HUDEP-2 (cell line): Measurements from ENCODE around the gene AMIGO3.

Source experiments
- DNase-seq, 76 experiments: peaks; one replicate each; lab custom pipeline; 2025; ENCODE audit not compliant: unreplicated experiment in 76 of 76; lab: John Stamatoyannopoulos, UW

AMIGO3 gene

DNA sequence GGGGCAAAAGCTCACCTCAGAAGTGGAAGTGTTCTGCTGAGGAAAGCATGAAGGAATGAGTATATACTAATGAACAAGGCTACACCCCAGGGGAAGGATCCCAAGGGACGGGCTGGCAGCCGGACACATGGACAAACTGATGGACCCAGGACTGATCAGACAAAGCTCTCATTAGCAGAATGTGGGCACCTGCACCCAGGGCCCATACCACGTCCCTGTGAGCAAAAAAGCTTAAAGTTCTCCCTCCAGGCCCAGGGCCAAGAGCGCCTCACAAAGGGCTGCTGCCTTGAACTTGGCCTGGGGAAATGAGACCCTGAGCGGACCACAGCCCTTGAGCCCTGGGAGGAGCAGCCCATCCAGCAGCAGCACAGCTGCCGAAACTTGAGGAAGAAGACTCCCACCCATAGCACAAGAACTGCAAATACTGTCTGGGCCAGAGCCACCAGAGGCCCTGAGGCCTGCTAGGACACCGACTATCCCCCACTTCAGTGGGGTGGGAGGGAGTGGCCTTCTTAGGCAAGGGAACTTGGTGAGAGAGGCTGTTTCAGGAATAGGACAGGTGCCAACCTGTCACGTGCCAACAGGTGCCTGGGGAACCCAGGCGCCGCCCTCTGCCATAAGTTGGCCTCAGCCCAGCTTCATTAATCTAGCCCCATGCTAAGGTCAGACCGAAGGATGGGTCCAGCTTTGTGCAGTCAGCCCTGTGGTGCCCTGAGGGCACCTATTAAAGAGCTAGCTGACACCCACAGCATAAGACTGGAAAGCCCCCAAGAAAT is 6.6 kb upstream of the AMIGO3 start:
- peak in 1 of 76 experiments; percentile 14 for DNase-seq

GRCh38 chr3:49724586-49724985 is 5.1 kb upstream of the AMIGO3 start:
- no peak for DNase-seq

- peak in 75 of 76 experiments; percentile 27 to 97 (median 93) for DNase-seq
These were observed 4.4 kb upstream of the AMIGO3 start, which contains the start of gene GMPPB for GRCh38 chr3:49723628-49724551. Gene GMPPB, minus strand, starts transcription at chr3:49723951. Its CDS starts 225 bp downstream, at chr3:49723726.

DNA sequence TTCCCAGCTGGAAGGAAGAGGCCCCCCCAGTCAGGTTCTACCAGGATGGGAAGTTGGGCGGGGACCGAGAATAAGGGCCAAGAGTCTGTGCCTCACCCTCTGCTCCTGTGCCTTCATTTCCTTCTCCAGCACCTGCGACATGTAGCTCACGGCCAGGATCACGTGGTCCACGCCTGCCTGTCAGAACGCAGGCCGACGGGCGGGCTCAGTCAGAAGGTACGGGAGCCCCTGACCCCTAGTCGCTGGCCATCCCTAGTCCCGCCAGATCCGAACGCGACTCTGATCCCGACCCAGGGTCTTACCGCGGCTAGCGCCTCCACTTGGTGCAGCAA is 3.8 kb upstream of the AMIGO3 start:
- DNase-seq, result peak in 43 of 76 experiments; percentile 7 to 55 (median 33)

DNA sequence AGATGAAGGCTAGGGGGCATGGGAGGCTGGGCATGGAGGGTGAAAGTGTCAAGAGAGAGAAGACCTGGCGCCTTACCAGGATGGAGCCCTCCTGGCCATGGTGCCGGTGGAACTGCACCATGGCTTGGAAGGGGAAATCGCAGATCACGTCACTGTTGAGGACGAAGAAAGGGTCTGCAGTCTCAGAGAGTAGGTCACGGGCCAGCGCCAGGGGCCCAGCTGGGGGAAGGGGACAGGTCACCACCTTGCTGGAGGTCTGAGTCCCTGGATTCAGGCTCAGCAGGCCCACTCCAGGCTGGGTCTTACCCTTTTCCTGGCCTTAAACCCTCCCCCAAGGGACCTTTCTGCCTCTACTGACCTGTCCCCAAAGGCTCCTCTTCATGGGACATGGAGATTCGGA is 3.4 kb upstream of the AMIGO3 start:
- DNase-seq, result no peak

- no peak for DNase-seq
These were observed 2.7 kb upstream of the AMIGO3 start for GRCh38 chr3:49721896-49722781.

- DNase-seq, result no peak
These were observed 2.1 kb upstream of the AMIGO3 start for GRCh38 chr3:49721596-49721895.

- peak in 2 of 76 experiments; percentile 2 to 3 for DNase-seq
These were observed 1.5 kb upstream of the AMIGO3 start for GRCh38 chr3:49720855-49721595.

GRCh38 chr3:49718858-49719213 is 648 bp downstream of the AMIGO3 start:
- no peak for DNase-seq

GRCh38 chr3:49717959-49718857 is 1.3 kb downstream of the AMIGO3 start:
- no peak for DNase-seq

DNA sequence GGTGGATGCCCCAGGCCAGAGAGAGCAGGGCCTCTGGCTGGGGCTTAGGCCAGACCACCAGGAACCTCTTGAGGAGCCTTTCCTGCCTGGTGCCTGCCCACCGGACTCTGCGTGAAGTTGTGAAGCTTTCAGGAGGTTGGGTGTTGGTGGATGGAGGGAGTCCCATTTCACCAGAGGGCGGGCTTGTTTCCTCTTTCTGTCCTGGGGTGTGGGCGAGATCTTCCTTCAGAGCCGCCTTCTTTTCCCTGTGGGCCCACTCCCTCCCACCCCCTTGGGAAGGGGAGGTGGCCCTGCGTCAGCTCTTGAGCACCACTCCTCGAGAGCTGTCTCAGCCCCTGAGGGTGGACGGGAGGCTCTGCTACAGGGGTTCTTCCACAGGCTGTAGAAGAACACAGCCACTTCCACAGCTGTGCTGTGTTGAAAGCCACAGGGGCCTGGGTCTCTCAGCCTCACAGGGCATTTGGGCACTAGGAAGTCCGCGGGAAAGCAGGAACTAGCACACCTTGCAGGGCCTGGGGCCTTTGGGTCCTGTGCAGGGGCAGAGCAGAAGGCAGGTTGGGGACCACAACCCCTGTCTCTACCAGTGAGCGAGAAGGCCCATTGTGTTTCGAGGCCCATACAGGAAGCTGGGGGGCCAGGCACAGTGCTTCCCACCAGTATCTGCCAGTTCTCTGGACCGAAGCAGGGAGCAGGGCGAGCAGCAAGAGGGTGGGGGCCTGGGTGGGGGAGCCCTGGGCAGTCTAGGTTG is 2.1 kb downstream of the AMIGO3 start:
- no peak for DNase-seq

DNA sequence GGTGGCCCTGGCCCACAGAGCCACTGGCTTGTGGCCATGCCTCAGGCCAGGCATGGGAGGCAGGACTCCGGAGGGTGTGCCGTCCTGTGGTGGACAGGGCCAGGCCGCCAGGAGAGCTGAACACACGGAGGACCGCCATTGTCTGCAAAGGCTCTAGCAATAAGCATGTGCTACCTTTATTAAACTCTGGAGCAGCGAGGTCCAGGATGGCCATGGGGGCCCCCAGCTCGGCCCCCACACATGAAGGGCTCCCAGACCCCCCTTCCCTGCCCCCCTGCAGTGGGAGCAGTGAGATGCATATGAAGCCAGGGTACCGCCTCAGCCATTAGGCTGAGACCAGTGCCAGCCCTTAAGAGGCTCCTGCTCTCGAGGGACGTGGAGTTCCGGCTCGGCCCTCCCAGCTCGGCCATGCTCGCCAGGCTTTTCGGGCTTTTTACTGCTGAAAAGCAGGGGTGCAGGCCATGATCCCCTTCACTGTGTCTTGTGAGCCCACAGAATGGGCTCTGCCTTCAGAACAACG is 2.7 kb downstream of the AMIGO3 start:
- DNase-seq, result no peak

GRCh38 chr3:49716169-49716568 is 3.3 kb downstream of the AMIGO3 start:
- DNase-seq, result no peak

DNA sequence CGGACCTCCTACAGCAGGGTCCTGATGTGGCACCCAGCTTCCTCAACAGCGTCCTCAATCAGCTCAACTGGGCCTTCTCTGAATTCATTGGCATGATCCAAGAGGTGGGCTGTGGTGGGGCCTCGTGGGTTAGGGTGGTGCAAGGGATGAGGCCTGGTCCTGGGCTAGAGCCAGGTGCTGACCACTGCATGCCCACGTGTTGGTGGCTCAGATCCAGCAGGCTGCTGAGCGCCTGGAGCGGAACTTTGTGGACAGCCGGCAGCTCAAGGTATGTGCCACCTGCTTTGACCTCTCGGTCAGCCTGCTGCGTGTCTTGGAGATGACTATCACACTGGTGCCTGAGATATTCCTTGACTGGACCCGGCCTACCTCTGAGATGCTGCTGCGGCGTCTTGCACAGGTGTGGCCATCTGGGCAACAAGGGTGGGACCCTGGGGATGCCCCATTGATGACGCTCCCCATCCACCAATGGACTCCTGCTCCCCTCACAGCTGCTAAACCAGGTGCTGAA is 3.8 kb downstream of the AMIGO3 start:
- DNase-seq, result no peak

GRCh38 chr3:49714728-49715550 is 4.5 kb downstream of the AMIGO3 start:
- no peak for DNase-seq

GRCh38 chr3:49713336-49714105 is 6.0 kb downstream of the AMIGO3 start:
- no peak for DNase-seq
